K562 (cell line): ENCODE results near the gene ATP8A1.

ENCODE experiments used
- NFIC ChIP-seq: fragments of 450-650 bp; IDR thresholded peaks from 2 replicates; pipeline ENCODE4 v1.6.1; 2017; ENCODE audit warnings: mild to moderate bottlenecking, inconsistent platforms
- SMARCA4 ChIP-seq: fragments of 450-650 bp; IDR thresholded peaks from 2 replicates; pipeline ENCODE4 v1.6.1; 2016
- TRIM24 ChIP-seq, 2 experiments: fragments of 450-650 bp; IDR thresholded peaks; 2 replicates each; pipeline ENCODE4 v1.6.1; 2016
- TF ChIP-seq, protein P1 (sequence below), 3 experiments: IDR thresholded peaks in 2 of 3; conservative IDR thresholded peaks in 1 of 3; 2 replicates each; pipeline ENCODE4 v1.5.1; 2011 to 2012; ENCODE audit warnings: low read length in 3 of 3, mild to moderate bottlenecking in 3 of 3, control low read depth in 2 of 3, improper control_type of control experiment in 1 of 3, inconsistent platforms in 1 of 3, low read depth in 1 of 3, mixed read lengths in 1 of 3, moderate library complexity in 1 of 3; ENCODE audit not compliant: insufficient read depth in 2 of 3
- TF ChIP-seq, protein P2 (sequence below): fragments of 250-450 bp; sonication (Bioruptor Pico); IDR thresholded peaks from 2 replicates; pipeline ENCODE4 v1.5.0; 2021

DNA sequence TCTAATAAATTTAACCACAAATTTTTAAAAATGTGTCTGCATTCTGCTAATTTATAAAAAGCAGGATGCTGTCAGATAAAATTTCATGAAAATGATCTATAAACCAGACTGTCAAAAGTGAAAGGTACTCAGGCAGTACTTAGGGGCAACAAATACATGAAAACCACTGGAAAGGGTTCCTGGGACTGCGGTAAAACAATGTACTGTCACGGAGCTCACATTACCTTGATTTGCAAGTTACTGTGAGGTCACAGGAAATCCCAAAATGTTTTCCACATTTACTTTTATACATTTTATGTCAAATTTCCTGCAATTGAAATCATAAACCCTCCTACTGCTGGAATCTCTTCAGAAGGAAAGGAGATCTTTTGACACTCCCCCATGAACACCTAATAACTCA lies 214.3 kb downstream of the ATP8A1 start:
- no peak for TF ChIP-seq NFIC
- TF ChIP-seq, protein P1, sequence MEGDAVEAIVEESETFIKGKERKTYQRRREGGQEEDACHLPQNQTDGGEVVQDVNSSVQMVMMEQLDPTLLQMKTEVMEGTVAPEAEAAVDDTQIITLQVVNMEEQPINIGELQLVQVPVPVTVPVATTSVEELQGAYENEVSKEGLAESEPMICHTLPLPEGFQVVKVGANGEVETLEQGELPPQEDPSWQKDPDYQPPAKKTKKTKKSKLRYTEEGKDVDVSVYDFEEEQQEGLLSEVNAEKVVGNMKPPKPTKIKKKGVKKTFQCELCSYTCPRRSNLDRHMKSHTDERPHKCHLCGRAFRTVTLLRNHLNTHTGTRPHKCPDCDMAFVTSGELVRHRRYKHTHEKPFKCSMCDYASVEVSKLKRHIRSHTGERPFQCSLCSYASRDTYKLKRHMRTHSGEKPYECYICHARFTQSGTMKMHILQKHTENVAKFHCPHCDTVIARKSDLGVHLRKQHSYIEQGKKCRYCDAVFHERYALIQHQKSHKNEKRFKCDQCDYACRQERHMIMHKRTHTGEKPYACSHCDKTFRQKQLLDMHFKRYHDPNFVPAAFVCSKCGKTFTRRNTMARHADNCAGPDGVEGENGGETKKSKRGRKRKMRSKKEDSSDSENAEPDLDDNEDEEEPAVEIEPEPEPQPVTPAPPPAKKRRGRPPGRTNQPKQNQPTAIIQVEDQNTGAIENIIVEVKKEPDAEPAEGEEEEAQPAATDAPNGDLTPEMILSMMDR (IDR thresholded peaks at IDR 0.05 in 2 of 3, conservative IDR thresholded peaks at IDR 0.05 in 1 of 3; ENCODE audit: insufficient read depth in 2 of 3, low read depth in 1 of 3, low read length in 3 of 3) = no peak
- TF ChIP-seq, protein P2, sequence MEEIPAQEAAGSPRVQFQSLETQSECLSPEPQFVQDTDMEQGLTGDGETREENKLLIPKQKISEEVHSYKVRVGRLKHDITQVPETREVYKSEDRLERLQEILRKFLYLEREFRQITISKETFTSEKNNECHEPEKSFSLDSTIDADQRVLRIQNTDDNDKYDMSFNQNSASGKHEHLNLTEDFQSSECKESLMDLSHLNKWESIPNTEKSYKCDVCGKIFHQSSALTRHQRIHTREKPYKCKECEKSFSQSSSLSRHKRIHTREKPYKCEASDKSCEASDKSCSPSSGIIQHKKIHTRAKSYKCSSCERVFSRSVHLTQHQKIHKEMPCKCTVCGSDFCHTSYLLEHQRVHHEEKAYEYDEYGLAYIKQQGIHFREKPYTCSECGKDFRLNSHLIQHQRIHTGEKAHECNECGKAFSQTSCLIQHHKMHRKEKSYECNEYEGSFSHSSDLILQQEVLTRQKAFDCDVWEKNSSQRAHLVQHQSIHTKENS = no peak
- TF ChIP-seq TRIM24 (IDR thresholded peaks at IDR 0.05) = no peak
- no peak for TF ChIP-seq SMARCA4
